Liver (tissue), 9 donors: ENCODE results near the gene ABCC9. TPM values are rescaled to one million over a fixed set of nuclear protein-coding genes. Genes with fewer than 3 reads are reported as not detected.

Experiments
- DNase-seq: peaks from one replicate; pipeline ENCODE4 v3.0.0-alpha.2; 2017; ENCODE audit warnings: low spot score
- H3K27ac ChIP-seq, 2 donors: one replicate each; pipeline ENCODE4 v1.7.0; 2013; ENCODE audit warnings: inconsistent platforms in 2 of 2, low read length in 2 of 2, control low read depth in 1 of 2, low read depth in 1 of 2, mild to moderate bottlenecking in 1 of 2
- H3K27me3 ChIP-seq, 4 donors: one replicate each; pipeline versions ENCODE4 v1.6.1 to v1.7.0; 2013; ENCODE audit warnings: low read length in 3 of 4, inconsistent platforms in 1 of 4, mild to moderate bottlenecking in 1 of 4, moderate library complexity in 1 of 4; ENCODE audit not compliant: control insufficient read depth in 4 of 4, insufficient read depth in 4 of 4
- H3K36me3 ChIP-seq, 4 donors: one replicate each; pipeline versions ENCODE4 v1.6.1 to v1.7.0; 2013; ENCODE audit warnings: low read length in 3 of 4, mild to moderate bottlenecking in 3 of 4, low read depth in 1 of 4, moderate library complexity in 1 of 4; ENCODE audit not compliant: control insufficient read depth in 4 of 4, insufficient read depth in 3 of 4
- H3K4me1 ChIP-seq, 4 donors: one replicate each; pipeline versions ENCODE4 v1.6.1 to v1.7.0; 2013; ENCODE audit warnings: low read length in 3 of 4, mild to moderate bottlenecking in 3 of 4, moderate library complexity in 1 of 4; ENCODE audit not compliant: control insufficient read depth in 4 of 4, insufficient read depth in 4 of 4
- H3K4me3 ChIP-seq, 3 donors: one replicate each; pipeline versions ENCODE4 v1.6.1 to v1.7.0; 2013; ENCODE audit warnings: low read length in 3 of 3, control low read depth in 1 of 3, low read depth in 1 of 3, mild to moderate bottlenecking in 1 of 3
- H3K9ac ChIP-seq, 2 donors: one replicate each; pipeline ENCODE4 v1.7.0; 2013; ENCODE audit warnings: low read length in 2 of 2, mild to moderate bottlenecking in 2 of 2, moderate library complexity in 2 of 2, control low read depth in 1 of 2, low read depth in 1 of 2
- H3K9me3 ChIP-seq, 4 donors: one replicate each; pipeline versions ENCODE4 v1.6.1 to v1.7.0; 2013; ENCODE audit warnings: low read length in 3 of 4; ENCODE audit not compliant: control insufficient read depth in 4 of 4
- EGR1 ChIP-seq, 2 donors: IDR thresholded peaks; 2 replicates each; pipeline ENCODE4 v1.6.1; 2016 to 2018; ENCODE audit warnings: antibody characterized with exemption in 2 of 2, low read depth in 2 of 2
- FOXA1 ChIP-seq: IDR thresholded peaks from 2 replicates; pipeline ENCODE4 v1.6.1; 2016; ENCODE audit warnings: antibody characterized with exemption
- FOXA2 ChIP-seq: IDR thresholded peaks from 2 replicates; pipeline ENCODE4 v1.6.1; 2016; ENCODE audit warnings: antibody characterized with exemption
- GABPA ChIP-seq, 2 donors: IDR thresholded peaks in 1 of 2; conservative IDR thresholded peaks in 1 of 2; 2 replicates each; pipeline ENCODE4 v1.6.1; 2016; ENCODE audit warnings: antibody characterized with exemption in 2 of 2, mild to moderate bottlenecking in 1 of 2, moderate library complexity in 1 of 2
- HNF4A ChIP-seq, 2 donors: conservative IDR thresholded peaks; 2 replicates each; pipeline ENCODE4 v1.6.1; 2016; ENCODE audit warnings: antibody characterized with exemption in 2 of 2, mild to moderate bottlenecking in 2 of 2
- HNF4G ChIP-seq: IDR thresholded peaks from 2 replicates; pipeline ENCODE4 v1.6.1; 2016; ENCODE audit warnings: antibody characterized with exemption
- JUND ChIP-seq, 2 donors: IDR thresholded peaks; 2 replicates each; pipeline ENCODE4 v1.6.1; 2016; ENCODE audit warnings: antibody characterized with exemption in 2 of 2
- MAX ChIP-seq: IDR thresholded peaks from 2 replicates; pipeline ENCODE4 v1.6.1; 2016; ENCODE audit warnings: antibody characterized with exemption
- NR2F2 ChIP-seq: IDR thresholded peaks from 2 replicates; pipeline ENCODE4 v1.6.1; 2016; ENCODE audit warnings: antibody characterized with exemption
- RAD21 ChIP-seq, 2 donors: IDR thresholded peaks; 2 replicates each; pipeline ENCODE4 v1.6.1; 2016; ENCODE audit warnings: antibody characterized with exemption in 2 of 2, mild to moderate bottlenecking in 2 of 2
- RXRA ChIP-seq, 2 donors: IDR thresholded peaks; 2 replicates each; pipeline ENCODE4 v1.6.1; 2017 to 2018; ENCODE audit warnings: antibody characterized with exemption in 2 of 2, mild to moderate bottlenecking in 1 of 2
- SP1 ChIP-seq: IDR thresholded peaks from 2 replicates; pipeline ENCODE4 v1.6.1; 2018; ENCODE audit warnings: antibody characterized with exemption, mild to moderate bottlenecking
- TAF1 ChIP-seq: conservative IDR thresholded peaks from 2 replicates; pipeline ENCODE4 v1.6.1; 2016; ENCODE audit warnings: antibody characterized with exemption, mild to moderate bottlenecking
- YY1 ChIP-seq: IDR thresholded peaks from 2 replicates; pipeline ENCODE4 v1.6.1; 2016; ENCODE audit warnings: antibody characterized with exemption, mild to moderate bottlenecking
- WGBS: extraction: QIAGEN DNeasy Blood & Tissue Kit; methylation state at CpG from one replicate; pipeline ENCODE4 v1.1.7; 2013; 5-methylcytosine and 5-hydroxymethylcytosine counted together
- polyA plus RNA-seq, 2 donors: library from polyadenylated mRNA; stranded (reverse) in 1 of 2; unstranded in 1 of 2; fragments of 200-250 nt in 1 of 2; fragments of >200 nt in 1 of 2; fragmentation: Nextera tagmentation in 1 of 2; extraction: Ambion mirVana in 1 of 2; gene quantifications; one replicate each; pipeline versions ENCODE4 v1.2.1 to v1.2.3, GENCODE V29; 2013 to 2015
- total RNA-seq, 2 donors: library from RNA; depleted of rRNA; stranded (reverse); fragments of >200 nt; gene quantifications; one replicate each; pipeline ENCODE4 v1.2.3, GENCODE V29; 2014
- TF ChIP-seq, protein P1 (sequence below): IDR thresholded peaks from 2 replicates; pipeline ENCODE4 v1.6.1; 2016; ENCODE audit warnings: antibody characterized with exemption
- TF ChIP-seq, protein P2 (sequence below): fragments of 150-350 bp; IDR thresholded peaks from 2 replicates; pipeline ENCODE4 v1.5.1; 2017; ENCODE audit warnings: improper control_type of control experiment, low read depth, low read length; ENCODE audit not compliant: missing input control
- TF ChIP-seq, protein P3 (sequence below): IDR thresholded peaks from 2 replicates; pipeline ENCODE4 v1.6.1; 2016; ENCODE audit warnings: antibody characterized with exemption, mild to moderate bottlenecking
- TF ChIP-seq, protein P4 (sequence below): IDR thresholded peaks from 2 replicates; pipeline ENCODE4 v1.6.1; 2016; ENCODE audit warnings: antibody characterized with exemption
- donor health status: healthy.
- donor health status: healthy.
- donor health status: healthy.
- donor health status: healthy.
- donor health status: healthy.

ABCC9 gene
- total and polyA plus RNA-seq, 4 donors = 2.7 to 55.6 (median 10.7) TPM

GRCh38 chr12:21800011-21800410 lies 141.2 kb downstream of the ABCC9 start:
- Histone ChIP-seq H3K27me3 (no peaks in the 10 kb centered on the region), H3K4me3 (no peak overlapping the region), H3K9ac (no peak overlapping the region), H3K4me1 (peaks cover 0 to 7% (median 2%) of the 10 kb centered on the region in 4 donors), H3K36me3 (peaks cover 0 to 5% (median 4%) of the 10 kb centered on the region in 4 donors), H3K27ac (no peak overlapping the region), H3K9me3 (no peaks in the 10 kb centered on the region)
- DNase-seq = no peak
- WGBS = 69% methylated on average over 1 of the region's 1 CpG
- TF ChIP-seq HNF4A (conservative IDR thresholded peaks at IDR 0.05) (peak in 1 of 2 donors; percentile 22), SP1 (no peak), RXRA (IDR thresholded peaks at IDR 0.05) (peak in 1 of 2 donors; percentile 26), YY1 (peak; percentile 45)

GRCh38 chr12:21797539-21797938 lies 143.7 kb downstream of the ABCC9 start:
- Histone ChIP-seq H3K4me1 (peaks cover 0 to 7% (median under 1%) of the 10 kb centered on the region in 4 donors), H3K9ac (no peak overlapping the region), H3K9me3 (no peaks in the 10 kb centered on the region), H3K36me3 (peaks cover 0 to 4% (median 1%) of the 10 kb centered on the region in 4 donors), H3K27ac (no peak overlapping the region), H3K4me3 (no peak overlapping the region), H3K27me3 (no peaks in the 10 kb centered on the region)
- no peak for TF ChIP-seq TAF1
- no peak for TF ChIP-seq NR2F2
- no peak for TF ChIP-seq RAD21 (IDR thresholded peaks at IDR 0.05)
- no peak for TF ChIP-seq JUND (IDR thresholded peaks at IDR 0.05)
- no peak for TF ChIP-seq FOXA1
- TF ChIP-seq, protein P1, sequence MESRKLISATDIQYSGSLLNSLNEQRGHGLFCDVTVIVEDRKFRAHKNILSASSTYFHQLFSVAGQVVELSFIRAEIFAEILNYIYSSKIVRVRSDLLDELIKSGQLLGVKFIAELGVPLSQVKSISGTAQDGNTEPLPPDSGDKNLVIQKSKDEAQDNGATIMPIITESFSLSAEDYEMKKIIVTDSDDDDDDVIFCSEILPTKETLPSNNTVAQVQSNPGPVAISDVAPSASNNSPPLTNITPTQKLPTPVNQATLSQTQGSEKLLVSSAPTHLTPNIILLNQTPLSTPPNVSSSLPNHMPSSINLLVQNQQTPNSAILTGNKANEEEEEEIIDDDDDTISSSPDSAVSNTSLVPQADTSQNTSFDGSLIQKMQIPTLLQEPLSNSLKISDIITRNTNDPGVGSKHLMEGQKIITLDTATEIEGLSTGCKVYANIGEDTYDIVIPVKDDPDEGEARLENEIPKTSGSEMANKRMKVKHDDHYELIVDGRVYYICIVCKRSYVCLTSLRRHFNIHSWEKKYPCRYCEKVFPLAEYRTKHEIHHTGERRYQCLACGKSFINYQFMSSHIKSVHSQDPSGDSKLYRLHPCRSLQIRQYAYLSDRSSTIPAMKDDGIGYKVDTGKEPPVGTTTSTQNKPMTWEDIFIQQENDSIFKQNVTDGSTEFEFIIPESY = no peak
- no peak for TF ChIP-seq MAX
- no peak for TF ChIP-seq HNF4A (conservative IDR thresholded peaks at IDR 0.05)
- no peak for TF ChIP-seq RXRA (IDR thresholded peaks at IDR 0.05)
- TF ChIP-seq HNF4G = no peak
- no peak for TF ChIP-seq YY1
- TF ChIP-seq EGR1 (IDR thresholded peaks at IDR 0.05; ENCODE audit: low read depth in 2 of 2) = no peak
- TF ChIP-seq, protein P2, sequence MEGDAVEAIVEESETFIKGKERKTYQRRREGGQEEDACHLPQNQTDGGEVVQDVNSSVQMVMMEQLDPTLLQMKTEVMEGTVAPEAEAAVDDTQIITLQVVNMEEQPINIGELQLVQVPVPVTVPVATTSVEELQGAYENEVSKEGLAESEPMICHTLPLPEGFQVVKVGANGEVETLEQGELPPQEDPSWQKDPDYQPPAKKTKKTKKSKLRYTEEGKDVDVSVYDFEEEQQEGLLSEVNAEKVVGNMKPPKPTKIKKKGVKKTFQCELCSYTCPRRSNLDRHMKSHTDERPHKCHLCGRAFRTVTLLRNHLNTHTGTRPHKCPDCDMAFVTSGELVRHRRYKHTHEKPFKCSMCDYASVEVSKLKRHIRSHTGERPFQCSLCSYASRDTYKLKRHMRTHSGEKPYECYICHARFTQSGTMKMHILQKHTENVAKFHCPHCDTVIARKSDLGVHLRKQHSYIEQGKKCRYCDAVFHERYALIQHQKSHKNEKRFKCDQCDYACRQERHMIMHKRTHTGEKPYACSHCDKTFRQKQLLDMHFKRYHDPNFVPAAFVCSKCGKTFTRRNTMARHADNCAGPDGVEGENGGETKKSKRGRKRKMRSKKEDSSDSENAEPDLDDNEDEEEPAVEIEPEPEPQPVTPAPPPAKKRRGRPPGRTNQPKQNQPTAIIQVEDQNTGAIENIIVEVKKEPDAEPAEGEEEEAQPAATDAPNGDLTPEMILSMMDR = no peak
- TF ChIP-seq SP1 = no peak
- no peak for TF ChIP-seq FOXA2
- TF ChIP-seq, protein P3, sequence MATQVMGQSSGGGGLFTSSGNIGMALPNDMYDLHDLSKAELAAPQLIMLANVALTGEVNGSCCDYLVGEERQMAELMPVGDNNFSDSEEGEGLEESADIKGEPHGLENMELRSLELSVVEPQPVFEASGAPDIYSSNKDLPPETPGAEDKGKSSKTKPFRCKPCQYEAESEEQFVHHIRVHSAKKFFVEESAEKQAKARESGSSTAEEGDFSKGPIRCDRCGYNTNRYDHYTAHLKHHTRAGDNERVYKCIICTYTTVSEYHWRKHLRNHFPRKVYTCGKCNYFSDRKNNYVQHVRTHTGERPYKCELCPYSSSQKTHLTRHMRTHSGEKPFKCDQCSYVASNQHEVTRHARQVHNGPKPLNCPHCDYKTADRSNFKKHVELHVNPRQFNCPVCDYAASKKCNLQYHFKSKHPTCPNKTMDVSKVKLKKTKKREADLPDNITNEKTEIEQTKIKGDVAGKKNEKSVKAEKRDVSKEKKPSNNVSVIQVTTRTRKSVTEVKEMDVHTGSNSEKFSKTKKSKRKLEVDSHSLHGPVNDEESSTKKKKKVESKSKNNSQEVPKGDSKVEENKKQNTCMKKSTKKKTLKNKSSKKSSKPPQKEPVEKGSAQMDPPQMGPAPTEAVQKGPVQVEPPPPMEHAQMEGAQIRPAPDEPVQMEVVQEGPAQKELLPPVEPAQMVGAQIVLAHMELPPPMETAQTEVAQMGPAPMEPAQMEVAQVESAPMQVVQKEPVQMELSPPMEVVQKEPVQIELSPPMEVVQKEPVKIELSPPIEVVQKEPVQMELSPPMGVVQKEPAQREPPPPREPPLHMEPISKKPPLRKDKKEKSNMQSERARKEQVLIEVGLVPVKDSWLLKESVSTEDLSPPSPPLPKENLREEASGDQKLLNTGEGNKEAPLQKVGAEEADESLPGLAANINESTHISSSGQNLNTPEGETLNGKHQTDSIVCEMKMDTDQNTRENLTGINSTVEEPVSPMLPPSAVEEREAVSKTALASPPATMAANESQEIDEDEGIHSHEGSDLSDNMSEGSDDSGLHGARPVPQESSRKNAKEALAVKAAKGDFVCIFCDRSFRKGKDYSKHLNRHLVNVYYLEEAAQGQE = no peak
- TF ChIP-seq, protein P4, sequence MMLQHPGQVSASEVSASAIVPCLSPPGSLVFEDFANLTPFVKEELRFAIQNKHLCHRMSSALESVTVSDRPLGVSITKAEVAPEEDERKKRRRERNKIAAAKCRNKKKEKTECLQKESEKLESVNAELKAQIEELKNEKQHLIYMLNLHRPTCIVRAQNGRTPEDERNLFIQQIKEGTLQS = no peak
- TF ChIP-seq GABPA (IDR thresholded peaks at IDR 0.05 in 1 of 2, conservative IDR thresholded peaks at IDR 0.05 in 1 of 2) = no peak
- 93% methylated on average over 1 of the region's 1 CpG for WGBS
- DNase-seq = no peak
